Embryonic facial prominence (tissue), 1 donor: ENCODE data around the gene METTL26.
"Not testable (repeated sequence)": the region's sequence is repeated elsewhere in the genome, so short reads cannot be mapped to it uniquely, and the experiment has no call there.

Experiments used
- DNase-seq: peaks from one replicate; pipeline ENCODE4 v3.0.0-alpha.2; 2016; ENCODE audit errors: extremely low spot score

METTL26 gene

DNA sequence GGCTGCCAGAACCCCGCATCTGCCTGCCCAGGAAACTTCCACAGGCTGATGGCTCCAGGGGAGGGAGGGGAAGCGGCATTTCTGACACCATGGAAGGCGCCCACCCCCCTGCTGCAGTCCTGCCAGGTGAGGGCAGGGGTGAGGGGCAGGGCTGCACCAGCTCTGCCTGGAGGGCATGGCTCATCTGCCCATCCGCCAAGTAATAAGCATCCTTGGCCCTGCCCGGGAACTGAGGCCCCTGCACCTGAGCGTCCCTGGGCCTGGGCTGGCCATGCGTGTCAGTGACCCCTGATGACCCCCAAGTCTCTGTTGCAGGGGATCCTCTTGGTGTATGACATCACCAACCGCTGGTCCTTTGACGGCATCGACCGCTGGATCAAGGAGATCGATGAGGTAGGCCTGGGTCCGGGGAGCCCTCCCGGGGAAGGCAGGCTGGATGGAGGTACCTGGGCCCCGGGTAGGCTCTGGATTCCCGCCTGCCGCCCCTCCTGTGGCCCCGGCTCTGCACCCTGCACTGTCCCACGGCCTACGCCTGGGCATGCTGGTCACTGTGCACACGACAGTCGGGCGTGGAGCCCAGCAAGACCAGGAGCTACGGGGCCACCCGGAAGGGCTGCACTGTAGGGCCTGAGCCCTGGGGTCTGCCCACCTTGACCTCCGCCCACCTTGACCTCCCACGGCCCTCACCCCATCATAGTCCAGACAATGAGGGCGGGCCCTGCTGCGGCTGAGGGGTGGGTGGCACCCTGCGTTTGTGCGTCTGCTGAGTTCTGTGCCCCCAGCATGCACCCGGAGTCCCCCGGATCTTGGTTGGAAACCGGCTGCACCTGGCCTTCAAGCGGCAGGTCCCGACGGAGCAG is 10.8 kb downstream of the METTL26 start:
- no peak for DNase-seq

DNA sequence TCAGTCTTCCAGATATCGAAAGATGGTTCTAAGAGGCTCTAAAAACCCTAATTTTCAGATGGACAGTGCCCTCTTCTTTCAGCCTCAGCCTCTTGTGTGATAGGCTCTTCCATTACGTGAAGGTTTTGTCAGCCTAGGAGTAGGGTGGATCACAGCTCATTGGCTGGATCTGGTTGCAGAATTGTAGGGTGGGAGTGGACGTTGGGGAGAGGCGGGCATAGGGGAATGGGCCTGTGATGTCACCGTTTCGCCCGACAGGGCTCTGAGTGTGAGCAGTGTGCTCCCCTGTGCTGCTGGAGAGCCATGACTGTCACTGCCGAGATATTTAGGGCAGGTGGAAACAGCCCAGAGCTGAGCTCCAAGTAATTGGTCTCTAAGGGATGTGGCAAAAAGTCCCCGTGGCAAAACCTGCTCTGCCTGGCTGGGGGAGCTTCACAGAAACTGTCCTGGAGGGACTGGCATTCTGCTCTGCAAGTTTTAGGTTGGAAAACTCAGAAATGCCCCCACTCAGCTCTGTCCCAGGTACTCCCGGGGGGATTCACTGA is 11.5 kb downstream of the METTL26 start:
- no peak for DNase-seq

DNA sequence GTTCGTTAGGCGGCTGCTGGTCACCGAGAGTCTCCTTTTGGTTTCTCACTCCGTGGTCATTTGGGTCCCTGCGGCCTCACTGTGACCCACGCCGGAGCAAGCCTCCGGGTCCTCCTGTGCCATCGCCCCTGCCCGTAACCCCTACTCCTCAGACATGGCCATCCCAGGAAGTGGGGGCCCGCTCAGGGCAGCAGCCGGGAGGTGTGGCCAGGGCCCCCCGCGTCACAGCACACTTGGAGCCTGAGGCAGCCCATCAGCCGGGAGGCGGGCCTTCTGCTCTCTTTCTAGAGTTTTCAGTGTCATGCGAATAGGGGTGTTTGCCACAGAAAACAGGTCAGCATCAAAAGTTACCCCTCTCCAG is 13.2 kb downstream of the METTL26 start:
- DNase-seq, result no peak

DNA sequence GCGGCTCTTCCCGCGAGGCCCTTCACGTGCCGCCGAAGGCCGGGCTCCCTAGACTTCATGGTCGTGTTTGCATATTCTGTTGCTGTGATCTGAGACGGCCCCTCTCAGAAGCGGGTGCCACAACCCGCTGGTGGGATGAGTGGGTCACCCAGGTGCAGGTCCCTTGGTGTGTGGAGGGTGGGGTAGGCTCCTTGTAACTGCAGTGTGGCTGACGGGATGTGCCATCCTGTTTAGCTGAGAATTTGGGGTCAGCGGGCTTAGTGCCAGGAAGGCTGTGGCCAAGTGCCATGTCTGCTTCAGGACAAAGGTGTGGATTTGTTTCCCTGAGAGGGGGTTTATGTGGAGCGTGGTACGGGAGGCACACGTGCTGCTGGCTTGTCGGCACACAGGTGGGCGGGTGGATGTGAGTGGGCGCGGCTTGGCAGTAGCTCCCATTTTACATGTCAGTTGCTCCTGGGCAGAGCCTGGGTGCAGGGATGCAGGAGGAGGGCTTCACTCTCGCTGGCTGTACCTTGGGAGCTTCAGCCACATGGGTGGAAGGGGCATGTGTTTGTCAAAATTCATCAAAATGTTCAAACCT is 14.5 kb downstream of the METTL26 start:
- DNase-seq, result no peak

DNA sequence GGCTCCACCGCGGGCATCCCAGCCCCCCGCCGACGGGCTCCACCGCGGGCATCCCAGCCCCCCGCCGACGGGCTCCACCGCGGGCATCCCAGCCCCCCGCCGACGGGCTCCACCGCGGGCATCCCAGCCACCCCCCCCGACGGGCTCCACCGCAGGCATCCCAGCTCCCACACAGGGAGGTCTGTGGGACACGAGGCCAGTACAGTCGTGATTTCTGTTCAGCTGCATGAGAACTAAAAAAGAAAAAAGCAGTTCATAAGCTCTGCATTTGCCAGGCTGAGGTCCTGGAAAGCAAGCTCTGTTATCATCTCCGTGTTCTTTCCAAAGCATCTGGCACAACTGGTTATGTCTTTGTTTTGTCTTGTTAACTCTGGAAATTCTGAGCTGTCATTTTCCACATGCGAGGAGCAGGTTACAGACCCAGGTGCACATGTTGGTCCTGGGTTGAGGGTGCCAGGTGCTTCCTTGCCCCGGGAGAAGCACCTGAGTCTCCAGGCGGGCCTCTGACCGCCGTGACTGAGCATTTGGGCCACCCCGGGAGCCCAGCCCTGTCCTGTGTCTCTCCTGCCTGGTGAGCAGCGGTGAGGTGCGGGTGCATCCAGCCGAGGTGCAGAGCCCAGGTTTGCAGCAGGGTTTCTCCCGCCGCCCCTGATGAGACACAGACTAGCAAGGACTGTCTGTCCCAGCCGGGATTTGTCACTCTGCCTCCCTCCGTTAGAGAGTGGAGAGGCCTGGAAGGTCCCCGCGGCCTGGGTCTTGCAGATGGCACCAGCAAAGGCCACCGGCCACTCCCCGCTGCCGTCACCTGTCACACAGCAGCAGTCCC is 15.2 kb downstream of the METTL26 start:
- no peak for DNase-seq

DNA sequence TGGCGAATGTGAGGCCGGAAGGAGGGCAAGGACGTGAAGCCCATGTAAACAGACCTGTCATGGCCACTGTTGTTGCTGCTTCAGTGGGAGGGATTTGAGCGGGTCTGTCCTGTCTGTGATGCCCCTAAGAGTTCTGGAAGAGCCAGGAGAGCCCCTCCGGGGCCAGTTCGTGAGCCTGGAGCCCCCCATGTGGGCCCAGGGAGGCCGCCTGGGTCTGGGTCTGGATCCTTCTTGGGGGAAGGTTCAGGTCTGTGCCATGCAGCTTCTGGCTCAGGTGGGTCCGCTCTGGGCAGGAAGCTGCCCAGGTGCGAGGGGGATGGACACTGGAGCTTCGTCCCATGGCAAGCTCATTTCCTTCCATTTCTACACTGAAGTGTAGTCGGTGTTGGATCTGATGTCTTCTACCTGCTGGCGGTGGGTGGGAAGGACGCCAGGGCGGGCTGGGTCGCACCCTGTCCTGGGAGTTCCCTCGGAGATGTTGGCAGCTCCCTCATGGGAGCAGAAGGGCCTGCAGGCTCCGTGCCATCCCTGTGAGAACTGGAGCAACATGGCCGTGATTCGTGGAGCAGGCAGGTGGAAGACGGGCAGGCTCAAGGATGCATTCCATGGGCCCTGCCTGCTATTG is 16.5 kb downstream of the METTL26 start:
- no peak for DNase-seq

DNA sequence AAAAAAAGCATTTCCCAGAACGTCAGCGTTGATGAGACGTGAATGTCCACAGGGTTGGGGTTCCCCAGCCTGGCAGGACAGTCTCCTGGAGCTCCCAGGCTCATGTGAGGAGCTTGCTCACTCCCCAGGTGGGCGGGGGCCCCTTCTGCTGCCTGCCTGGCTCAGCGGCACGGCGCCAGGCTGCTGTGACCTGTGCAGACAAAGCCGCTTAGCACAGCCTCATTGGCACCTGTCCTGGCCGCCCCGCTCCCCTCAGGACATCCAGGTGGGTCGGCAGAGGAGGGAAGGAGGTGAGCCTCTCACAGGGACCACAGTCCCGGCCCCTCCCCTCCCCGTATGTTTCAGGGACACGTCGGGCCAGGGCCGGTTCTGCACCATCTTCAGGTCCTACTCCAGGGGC is 18.2 kb downstream of the METTL26 start:
- DNase-seq, result no peak

DNA sequence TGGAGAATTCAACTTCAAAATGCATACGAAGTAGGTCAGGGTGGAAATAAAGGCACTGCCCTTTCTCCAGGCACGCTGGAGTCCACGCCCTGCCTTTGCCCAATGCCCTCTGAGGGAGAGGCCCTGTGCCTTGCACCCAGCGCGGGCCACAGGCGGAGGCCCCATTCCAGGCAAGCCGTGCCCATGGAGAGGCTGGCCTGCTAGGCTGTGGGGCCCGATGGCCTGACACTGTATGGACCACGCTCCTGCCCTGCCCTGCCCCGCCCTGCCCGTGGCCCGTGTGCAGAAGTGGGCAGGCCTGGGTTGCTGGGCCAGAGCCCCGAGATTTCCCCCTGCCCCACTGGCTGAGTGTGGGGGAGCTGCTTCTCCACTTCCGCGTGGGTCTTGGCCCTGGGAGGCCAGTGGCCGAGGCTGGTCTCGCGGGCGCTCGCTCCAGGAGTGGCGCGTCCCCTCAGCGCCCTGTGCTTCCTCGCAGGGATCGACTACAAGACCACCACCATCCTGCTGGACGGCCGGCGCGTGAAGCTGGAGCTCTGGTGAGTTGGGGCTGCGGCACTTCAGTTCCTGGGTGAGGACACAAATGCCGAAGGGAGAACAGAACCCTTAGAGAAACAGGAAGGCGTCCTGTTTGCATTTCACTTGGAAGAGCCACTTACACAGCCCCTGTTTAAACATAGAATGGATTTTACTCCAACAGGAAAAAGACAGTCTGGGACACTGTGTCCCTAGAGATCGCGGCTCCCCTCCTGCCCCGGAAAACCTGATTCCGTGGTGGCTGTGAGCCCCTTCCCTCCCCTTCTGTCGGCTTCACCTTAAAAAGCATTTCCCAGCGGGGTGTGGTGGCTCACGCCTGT is 19.1 kb downstream of the METTL26 start:
- no peak for DNase-seq

DNA sequence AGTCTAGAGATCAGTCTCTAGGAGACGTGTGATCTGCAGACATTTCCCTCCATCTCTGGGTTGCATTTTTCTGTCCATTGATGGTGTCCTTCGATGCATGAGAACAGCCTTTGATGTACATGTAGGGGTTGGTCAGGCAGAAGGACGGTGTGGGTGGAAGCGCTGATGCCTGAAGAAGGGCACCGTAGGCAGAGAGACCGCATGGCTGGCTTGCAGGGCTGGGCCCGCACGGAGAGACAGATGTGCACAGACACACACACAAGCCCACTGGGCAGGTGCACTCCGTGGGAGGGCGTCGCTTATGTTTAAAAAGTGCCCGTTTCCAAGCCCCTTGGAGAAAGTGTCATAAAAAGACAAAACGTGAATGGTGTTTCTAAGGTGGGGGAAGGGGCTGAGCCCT is 21.0 kb downstream of the METTL26 start:
- DNase-seq, result no peak

DNA sequence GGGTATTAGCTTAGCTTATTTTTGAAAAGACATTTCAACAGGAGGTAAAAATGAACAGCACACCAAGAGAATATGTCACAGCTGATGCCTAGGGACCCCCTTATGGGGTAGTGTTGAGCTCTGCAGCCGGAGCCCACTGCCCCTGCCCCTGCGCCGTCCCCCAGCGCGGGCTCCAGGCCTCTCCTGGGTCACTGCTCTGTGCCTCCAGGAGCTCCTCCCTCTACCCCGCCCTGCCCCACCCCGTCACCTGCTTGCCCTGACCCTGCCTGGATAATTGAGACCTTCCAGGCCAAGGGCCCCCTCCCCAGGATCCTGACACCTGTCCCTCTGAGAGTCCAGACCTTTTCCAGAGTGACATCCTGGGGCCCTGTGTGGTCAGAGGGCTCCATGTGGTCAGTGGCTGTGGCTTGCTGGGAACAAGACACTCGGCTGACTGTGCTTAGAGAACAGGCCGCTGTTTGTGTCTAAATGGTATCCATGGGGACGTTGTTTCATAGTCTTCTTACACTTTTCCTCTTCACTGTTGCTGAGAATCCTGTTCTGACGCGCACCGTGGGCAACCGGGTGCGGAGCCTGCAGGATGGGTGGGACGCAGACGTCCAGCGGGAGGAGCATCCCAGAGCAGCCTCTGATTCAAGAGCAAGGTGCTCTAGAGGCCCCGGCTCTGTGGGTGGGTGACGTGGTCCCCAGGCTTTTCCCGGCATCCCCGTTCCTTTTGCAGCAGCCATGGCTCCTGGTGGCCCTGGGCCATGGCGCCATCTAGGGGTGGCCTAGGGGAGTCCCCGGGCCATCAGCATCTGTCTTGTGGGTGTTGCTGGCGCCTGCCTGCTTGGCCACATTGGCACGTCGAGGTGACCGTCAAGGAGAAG is 25.4 kb downstream of the METTL26 start:
- no peak for DNase-seq

DNA sequence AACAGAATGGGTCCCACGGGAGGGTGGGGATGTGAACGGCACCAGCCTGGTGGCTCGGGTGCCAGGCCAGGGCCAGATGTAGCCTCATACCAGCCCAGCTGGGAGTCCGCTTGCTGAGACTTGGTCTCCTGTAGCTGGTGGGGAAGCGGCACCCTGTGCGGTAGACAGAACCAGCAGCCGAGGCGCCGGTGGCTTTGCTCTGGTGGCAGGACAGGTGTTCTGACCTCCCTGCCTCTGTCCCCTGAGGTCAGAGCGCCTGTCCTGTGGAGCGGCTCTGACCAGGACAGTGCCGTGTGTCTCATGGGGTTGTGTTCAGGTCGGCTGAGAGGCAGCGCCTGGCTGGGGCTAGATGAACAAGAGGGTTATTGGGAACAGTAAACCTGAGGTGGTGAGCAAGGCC is 26.1 kb downstream of the METTL26 start:
- DNase-seq, result no peak

DNA sequence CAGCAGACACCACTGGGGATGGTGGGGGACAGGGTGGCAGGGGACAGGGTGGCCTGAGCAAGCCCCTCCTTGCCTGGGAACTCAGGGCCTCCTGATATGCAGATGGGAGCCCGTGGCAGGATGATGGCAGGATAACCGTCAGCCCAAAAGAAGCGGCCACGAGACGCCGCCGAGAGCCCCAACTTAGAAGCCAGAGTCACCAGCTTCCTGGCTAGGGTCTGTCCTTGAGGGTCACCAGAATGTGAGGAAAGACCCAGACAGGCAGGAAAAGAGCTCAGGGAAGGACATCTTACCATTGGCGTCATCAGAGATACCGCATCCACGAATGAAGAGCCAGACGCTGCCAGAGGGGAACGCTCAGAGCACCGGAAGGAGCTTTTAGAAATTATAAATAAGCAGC is 26.8 kb downstream of the METTL26 start:
- no peak for DNase-seq

DNA sequence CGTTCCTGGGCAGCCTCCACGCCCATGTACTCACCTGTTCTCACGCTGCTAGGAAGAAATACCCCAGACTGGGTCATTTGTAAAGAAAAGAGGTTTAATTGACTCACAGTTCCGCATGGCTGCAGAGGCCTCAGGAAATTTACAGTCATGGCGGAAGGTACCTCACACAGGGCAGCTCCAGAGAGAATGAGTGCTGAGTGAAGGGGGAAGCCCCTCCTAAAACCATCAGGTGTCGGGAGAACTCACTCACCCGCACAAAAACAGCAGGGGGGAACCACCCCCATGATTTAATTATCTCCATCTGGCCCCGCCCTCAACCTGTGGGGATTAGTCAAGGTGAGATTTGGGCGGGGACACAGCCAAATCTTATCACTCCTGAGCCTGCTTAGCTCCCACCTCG is 28.1 kb downstream of the METTL26 start:
- no peak for DNase-seq

DNA sequence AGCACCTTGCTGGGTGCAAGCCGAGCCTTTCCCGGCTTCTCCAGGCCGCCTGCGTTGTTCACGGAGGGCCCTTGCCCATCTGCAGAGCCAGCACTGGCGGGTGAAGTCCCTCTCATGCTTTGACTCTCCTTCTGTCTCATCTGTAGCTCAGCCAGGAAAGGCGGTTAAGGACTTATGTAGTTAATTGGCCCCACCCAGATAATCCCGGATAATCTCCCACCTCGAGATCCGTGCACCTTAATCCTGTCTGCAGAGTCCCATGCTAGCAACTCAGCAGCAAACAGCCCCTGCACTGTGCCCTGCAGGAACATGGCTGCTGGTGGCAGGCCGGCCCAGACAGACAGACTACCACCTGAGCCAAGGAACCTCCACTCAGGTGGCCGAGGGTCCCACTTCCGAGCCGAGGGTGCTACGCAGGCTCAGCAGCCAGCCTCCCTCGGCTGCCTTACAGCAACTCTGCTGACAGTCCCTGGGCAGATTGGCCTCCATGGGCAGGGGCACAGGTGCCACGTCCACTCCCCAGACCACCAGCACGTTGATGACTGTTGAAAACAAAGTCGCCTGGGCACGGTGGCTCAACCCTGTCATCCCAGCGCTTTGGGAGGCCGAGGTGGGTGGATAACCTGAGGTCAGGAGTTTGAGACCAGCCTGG is 29.3 kb downstream of the METTL26 start:
- no peak for DNase-seq

DNA sequence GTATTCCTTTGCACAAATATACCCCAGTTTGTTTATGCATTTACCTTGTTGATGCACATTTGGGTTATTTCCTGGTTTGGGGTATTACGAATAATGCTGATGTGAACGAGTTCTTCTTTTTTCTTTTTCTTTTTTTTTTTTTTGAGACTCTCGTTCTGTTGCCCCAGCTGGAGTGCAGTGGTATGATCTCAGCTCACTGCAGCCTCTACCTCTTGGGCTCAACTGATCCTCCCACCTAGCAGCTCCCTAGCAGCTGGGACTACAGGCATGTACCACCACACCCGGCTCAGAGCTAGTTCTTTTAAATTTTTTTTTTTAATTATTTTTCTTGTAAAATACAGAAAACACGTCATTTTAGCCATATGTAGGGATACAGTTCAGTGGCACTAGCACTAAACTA is 32.2 kb downstream of the METTL26 start:
- no peak for DNase-seq

DNA sequence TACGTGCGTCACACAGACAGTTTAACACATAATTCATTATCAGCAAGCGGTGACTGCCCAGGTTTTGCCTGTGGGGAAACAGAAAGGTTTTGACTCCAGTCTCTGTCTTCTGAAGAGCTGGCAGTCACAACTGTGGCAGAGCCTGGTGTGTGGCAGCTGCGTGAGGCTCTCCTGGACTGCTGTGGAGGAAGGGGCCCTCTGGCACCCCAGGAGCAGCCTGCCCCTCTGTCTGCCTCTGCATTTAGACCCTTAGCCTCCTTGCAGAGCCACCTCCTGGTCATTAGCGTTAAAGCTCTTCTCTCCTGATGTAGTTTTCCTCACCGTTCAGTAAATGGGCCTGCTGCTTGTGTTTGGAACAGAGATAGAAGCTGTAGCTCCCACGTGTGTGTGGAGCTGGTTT is 35.3 kb downstream of the METTL26 start:
- no peak for DNase-seq

DNA sequence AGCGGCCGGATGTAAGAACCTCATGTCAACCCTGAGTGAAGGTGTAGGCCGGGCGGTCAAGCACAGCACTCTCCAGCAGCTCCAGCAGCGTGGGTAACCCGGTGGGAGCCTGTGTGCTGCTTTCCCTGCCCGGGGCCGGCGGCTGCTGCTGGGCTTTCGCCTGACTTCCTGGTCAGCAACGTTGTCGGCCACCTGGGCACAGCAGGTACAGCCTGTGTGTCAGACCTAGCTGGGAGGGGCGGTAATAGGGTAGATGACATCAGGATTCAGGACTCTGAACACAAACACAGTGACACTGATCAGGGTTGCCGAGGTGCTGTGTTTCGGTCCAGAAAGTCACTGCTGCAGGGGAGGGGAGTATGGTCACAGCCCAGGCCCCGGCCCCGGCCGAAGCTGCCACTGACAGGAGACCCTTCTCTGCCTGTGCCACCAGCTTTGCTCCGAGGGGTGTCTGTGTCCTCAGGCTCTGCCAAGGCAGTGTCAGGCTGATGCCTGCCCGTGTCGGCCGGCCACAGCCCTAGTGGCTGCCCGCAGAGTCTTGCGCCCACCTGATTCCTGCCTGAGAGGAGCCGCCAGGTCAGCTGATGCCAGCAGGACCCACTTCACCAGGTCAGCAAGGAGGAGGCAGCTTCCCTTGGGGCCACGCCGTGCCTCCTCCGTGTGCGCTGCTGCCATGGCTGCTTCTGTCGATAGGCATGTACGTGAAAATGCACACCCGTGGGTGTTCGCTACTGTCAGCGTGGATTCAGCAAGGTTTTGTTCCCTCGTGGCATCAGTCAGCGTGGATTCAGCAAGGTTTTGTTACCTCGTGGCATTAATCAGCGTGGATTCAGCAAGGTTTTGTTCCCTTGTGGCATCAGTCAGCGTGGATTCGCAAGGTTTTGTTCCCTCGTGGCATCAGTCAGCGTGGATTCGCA is 37.0 kb downstream of the METTL26 start:
- DNase-seq, result no peak

DNA sequence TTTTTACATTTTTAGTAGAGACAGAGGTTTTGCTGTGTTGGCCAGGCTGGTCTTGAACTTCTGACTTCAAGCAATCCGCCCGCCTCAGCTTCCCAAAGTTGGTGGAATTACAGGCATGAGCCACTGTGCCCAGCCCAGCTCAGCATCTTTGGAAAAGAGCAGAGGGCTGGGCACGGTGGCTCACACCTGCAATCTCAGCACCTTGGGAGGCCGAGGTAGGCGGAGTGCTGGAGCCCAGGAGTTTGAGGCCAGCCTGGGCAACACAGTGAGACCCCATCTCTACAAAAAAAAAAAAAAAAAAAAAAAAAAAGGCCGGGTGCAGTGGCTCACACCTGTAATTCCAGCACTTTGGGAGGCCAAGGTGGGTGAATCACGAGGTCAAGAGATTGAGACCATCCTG is 38.5 kb downstream of the METTL26 start:
- DNase-seq, result not testable (repeated sequence)

DNA sequence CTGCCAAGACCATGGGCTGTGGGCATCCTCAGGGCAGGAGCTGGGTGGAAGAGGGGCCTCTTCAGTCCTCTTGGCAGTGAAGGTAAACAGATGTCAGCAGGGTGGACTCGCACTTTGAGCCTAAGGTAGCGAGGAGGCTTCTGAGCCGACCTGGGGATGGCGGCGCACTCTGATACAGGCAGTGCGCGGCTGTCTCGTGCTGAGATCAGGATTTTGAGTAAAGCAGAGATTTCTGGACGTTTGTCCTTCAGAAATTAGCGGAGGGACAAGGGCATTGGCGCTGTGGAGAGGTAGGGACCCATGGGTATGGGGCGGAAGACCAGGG is 39.4 kb downstream of the METTL26 start:
- DNase-seq, result no peak
